ENCODE data around the gene GTF2H2. TPM values are rescaled to one million over a fixed set of nuclear protein-coding genes. Genes with fewer than 3 reads are reported as not detected.
"Not testable (repeated sequence)": the region's sequence is repeated elsewhere in the genome, so short reads cannot be mapped to it uniquely, and the experiment has no call there.

The GTF2H2 gene
- total RNA-seq, 1 experiment from 2014 or later: 79.0 TPM

- no peak for DNase-seq (ENCODE audit: low spot score)
Measured at GRCh38 chr5:71013575-71013974, 53.9 kb downstream of the GTF2H2 start.

GRCh38 chr5:71011194-71011792, 56.2 kb downstream of the GTF2H2 start:
- DNase-seq (ENCODE audit: low spot score): no peak

- not testable (repeated sequence) for DNase-seq (ENCODE audit: low spot score)
Measured at GRCh38 chr5:71006983-71007382, 60.5 kb downstream of the GTF2H2 start.

Other genes starting within 250 kb of the GTF2H2 start
- 8.3 and 35.3 TPM in 2 replicates for gene SERF1A, start 167.0 kb downstream of the GTF2H2 start, total RNA-seq (2014; rRNA removed; shearing (Covaris generic))
- 71.4 and 94.4 TPM in 2 replicates for gene SMN1, start 142.6 kb downstream of the GTF2H2 start, total RNA-seq (2014; rRNA removed; shearing (Covaris generic))
- 0.57 and 2.1 TPM in 2 replicates for gene NAIP, start 42.3 kb downstream of the GTF2H2 start, total RNA-seq (2014; rRNA removed; shearing (Covaris generic))